Esophagus squamous epithelium (tissue), 5 donors: ENCODE results near the gene STK31. TPM values are rescaled to one million over a fixed set of nuclear protein-coding genes. Genes with fewer than 3 reads are reported as not detected.
"Not testable (repeated sequence)": the region's sequence is repeated elsewhere in the genome, so short reads cannot be mapped to it uniquely, and the experiment has no call there.

Experiments
- DNase-seq: peaks from one replicate; lab custom pipeline; 2025; lab: John Stamatoyannopoulos, UW
- H3K27ac ChIP-seq, 4 donors: fragments of 200-600 bp; sonication (generic); one replicate each; pipeline ENCODE4 v1.5.1; 2016 to 2019; ENCODE audit warnings: mild to moderate bottlenecking in 1 of 4
- H3K27me3 ChIP-seq, 4 donors: fragments of 200-600 bp; sonication (generic); 1 replicate in 3 of 4; 2 replicates in 1 of 4; pipeline versions ENCODE4 v1.5.1 to v1.6.0; 2017 to 2021; ENCODE audit warnings: antibody characterized with exemption in 1 of 4
- H3K36me3 ChIP-seq, 3 donors: fragments of 200-600 bp; sonication (generic); one replicate each; pipeline ENCODE4 v1.5.1; 2016 to 2019
- H3K4me1 ChIP-seq, 3 donors: fragments of 200-600 bp; sonication (generic); one replicate each; pipeline ENCODE4 v1.5.1; 2017 to 2019
- H3K4me3 ChIP-seq, 4 donors: fragments of 200-600 bp; sonication (generic); 1 replicate in 3 of 4; 2 replicates in 1 of 4; pipeline ENCODE4 v1.5.1; 2016 to 2019; ENCODE audit warnings: mild to moderate bottlenecking in 2 of 4, moderate library complexity in 1 of 4
- H3K9me3 ChIP-seq, 3 donors: fragments of 200-600 bp; sonication (generic); one replicate each; pipeline ENCODE4 v1.5.1; 2016 to 2019
- POLR2A ChIP-seq, 4 donors: fragments of 450-650 bp; IDR thresholded peaks; one replicate each; pipeline ENCODE4 v1.6.1; 2017; ENCODE audit warnings: antibody characterized with exemption in 4 of 4, mild to moderate bottlenecking in 4 of 4, moderate library complexity in 3 of 4
- WGBS, 2 donors: methylation state at CpG; one replicate each; pipeline ENCODE4 v1.1.5; 2018; 5-methylcytosine and 5-hydroxymethylcytosine counted together
- intact Hi-C: fragments of 100-400 bp; cut with DNase I; formaldehyde crosslinking; loops from one replicate; pipeline ENCODE4 v1.15.0; 2022
- total RNA-seq, 4 donors: library from RNA; depleted of rRNA; stranded (reverse); fragments of >200 nt; gene quantifications; one replicate each; pipeline ENCODE4 v1.1.0, GENCODE V29; 2016
- TF ChIP-seq, protein P1 (sequence below), 6 experiments: fragments of 450-650 bp in 4 of 6; fragments of 200-600 bp in 2 of 6; sonication (generic) in 2 of 6; IDR thresholded peaks; one replicate each; pipeline ENCODE4 v1.5.1; 2016 to 2019; ENCODE audit warnings: antibody characterized with exemption in 6 of 6, mild to moderate bottlenecking in 4 of 6, moderate library complexity in 4 of 6
- donor health status: DM: yes; HTN: yes; CAD: no.

Gene STK31
- total RNA-seq, 4 donors from 2014 or later: 0.49 to 0.67 (median 0.57) TPM; not detected in 1

DNA sequence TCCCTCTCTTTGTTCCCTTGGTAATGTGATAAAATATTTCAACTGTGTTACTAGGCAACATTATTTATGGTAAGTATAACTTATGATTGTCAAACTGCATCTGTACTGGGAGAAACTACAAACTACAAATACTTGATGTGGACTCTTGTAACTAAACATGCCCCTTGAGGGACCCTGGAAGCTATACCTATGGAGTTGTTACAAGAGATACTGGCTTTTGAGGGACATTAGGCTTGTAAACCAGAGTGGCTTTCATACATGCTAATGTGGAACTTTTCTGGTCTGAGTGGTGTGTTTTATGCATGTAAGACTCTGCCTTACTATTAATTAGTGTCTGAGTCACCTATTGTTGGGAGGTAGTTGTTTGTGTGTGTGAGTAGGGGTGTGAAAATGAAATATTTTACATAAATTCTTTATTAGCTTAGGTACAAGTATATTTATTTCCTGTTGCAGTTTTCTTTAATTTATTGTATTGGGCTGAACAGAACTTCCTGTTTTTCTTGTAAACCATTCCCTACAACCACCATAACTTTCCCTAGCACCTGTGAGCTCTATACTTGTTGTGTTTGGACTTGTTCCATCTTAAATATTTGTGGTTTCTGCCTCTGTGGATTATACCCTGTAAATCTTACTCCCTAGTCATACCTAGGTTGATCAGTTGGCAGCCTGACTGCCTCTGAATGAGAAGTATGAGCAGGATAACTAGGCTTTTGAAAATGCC lies 49.8 kb downstream of the STK31 start:
- no peak overlapping the region for H3K4me3 ChIP-seq
- DNase-seq: no peak
- no peak overlapping the region for H3K27ac ChIP-seq

GRCh38 chr7:23765943-23766342 lies 55.9 kb downstream of the STK31 start:
- Histone ChIP-seq H3K27me3 (no peaks in the 10 kb centered on the region), H3K9me3 (no peaks in the 10 kb centered on the region), H3K4me3 (no peak overlapping the region), H3K4me1 (no peaks in the 10 kb centered on the region), H3K27ac (no peak overlapping the region), H3K36me3 (no peaks in the 10 kb centered on the region)
- TF ChIP-seq, protein P1, sequence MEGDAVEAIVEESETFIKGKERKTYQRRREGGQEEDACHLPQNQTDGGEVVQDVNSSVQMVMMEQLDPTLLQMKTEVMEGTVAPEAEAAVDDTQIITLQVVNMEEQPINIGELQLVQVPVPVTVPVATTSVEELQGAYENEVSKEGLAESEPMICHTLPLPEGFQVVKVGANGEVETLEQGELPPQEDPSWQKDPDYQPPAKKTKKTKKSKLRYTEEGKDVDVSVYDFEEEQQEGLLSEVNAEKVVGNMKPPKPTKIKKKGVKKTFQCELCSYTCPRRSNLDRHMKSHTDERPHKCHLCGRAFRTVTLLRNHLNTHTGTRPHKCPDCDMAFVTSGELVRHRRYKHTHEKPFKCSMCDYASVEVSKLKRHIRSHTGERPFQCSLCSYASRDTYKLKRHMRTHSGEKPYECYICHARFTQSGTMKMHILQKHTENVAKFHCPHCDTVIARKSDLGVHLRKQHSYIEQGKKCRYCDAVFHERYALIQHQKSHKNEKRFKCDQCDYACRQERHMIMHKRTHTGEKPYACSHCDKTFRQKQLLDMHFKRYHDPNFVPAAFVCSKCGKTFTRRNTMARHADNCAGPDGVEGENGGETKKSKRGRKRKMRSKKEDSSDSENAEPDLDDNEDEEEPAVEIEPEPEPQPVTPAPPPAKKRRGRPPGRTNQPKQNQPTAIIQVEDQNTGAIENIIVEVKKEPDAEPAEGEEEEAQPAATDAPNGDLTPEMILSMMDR (IDR thresholded peaks at IDR 0.05): no peak
- TF ChIP-seq POLR2A (IDR thresholded peaks at IDR 0.05): no peak
- 81 to 83% methylated on average over 3 of the region's 3 CpGs for WGBS, 2 donors
- intact Hi-C loops: no loop called here
- DNase-seq: no peak

More for the DNA sequence above, 49.8 kb downstream of the STK31 start:
- intact Hi-C loops: no loop called here
- no peaks in the 10 kb centered on the region for H3K27me3 ChIP-seq
- H3K4me1 ChIP-seq: peaks cover 0 to 10% (median 0%) of the 10 kb centered on the region in 3 donors
- TF ChIP-seq POLR2A (IDR thresholded peaks at IDR 0.05): no peak
- TF ChIP-seq, protein P1 (IDR thresholded peaks at IDR 0.05): no peak
- H3K36me3 ChIP-seq: no peaks in the 10 kb centered on the region
- no peaks in the 10 kb centered on the region for H3K9me3 ChIP-seq

- Histone ChIP-seq H3K4me1 (no peaks in the 10 kb centered on the region), H3K27me3 (no peaks in the 10 kb centered on the region), H3K4me3 (no peak overlapping the region), H3K27ac (no peak overlapping the region), H3K36me3 (no peaks in the 10 kb centered on the region), H3K9me3 (no peaks in the 10 kb centered on the region)
- intact Hi-C loops: no loop called here
- DNase-seq: no peak
- TF ChIP-seq POLR2A (IDR thresholded peaks at IDR 0.05): no peak
- TF ChIP-seq, protein P1 (IDR thresholded peaks at IDR 0.05): no peak
Observed at GRCh38 chr7:23767514-23767913, 57.5 kb downstream of the STK31 start.

- H3K36me3 ChIP-seq: no peaks in the 10 kb centered on the region
- intact Hi-C loops: no loop called here
- no peaks in the 10 kb centered on the region for H3K27me3 ChIP-seq
- TF ChIP-seq, protein P1 (IDR thresholded peaks at IDR 0.05): no peak
- TF ChIP-seq POLR2A (IDR thresholded peaks at IDR 0.05): no peak
- H3K9me3 ChIP-seq: no peaks in the 10 kb centered on the region
- no peaks in the 10 kb centered on the region for H3K4me1 ChIP-seq
- DNase-seq: no peak
- H3K4me3 ChIP-seq: no peak overlapping the region
- no peak overlapping the region for H3K27ac ChIP-seq
- 77 to 82% methylated on average over 3 of the region's 3 CpGs for WGBS, 2 donors
Observed at GRCh38 chr7:23768022-23768421, 58.0 kb downstream of the STK31 start.

DNA sequence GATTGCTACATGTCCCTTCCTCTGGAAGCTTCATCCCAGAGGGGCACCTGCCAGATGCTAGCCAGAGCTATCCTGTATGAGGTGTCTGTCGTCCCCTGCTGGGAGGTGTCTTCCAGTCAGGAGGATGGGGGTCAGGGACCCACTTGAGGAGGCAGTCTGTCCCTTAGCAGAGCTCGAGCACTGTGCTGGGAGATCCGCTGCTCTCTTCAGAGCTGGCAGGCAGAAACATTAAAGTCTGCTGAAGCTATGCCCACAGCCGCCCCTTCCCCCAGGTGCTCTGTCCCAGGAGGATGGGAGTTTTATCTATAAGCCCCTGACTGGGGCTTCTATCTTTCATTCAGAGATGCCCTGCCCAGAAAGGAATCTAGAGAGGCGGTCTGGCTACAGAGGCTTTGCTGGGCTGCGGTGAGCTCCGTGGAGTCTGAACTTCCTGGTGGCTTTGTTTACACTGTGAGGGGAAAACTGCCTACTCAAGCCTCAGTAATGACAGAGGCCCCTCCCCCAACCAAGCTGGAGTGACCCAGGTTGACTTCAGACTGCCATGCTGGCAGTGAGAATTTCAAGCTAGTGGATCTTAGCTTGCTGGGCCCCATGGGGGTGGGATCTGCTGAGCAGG lies 69.3 kb downstream of the STK31 start:
- H3K9me3 ChIP-seq, H3K27me3 ChIP-seq, H3K36me3 ChIP-seq, H3K27ac ChIP-seq, H3K4me3 ChIP-seq, intact Hi-C loops, H3K4me1 ChIP-seq, DNase-seq: not testable (repeated sequence)
- WGBS, 2 donors: 71% methylated on average over 5 of the region's 7 CpGs; no CpG with 5 or more reads in 1 of the 2 donors
